HEK293T (cell line): ENCODE data around the gene VSTM2L.

ENCODE experiments used
- CTCF ChIA-PET: fragments of 350-600 bp; formaldehyde crosslinking; extraction: SDS; loops from one replicate; lab custom pipeline; 2021; ENCODE audit warnings: antibody characterized with exemption, inconsistent platforms; lab: Yijun Ruan, JAX
- POLR2A ChIA-PET: fragments of 350-600 bp; formaldehyde crosslinking; extraction: SDS; loops from one replicate; lab custom pipeline; 2020; ENCODE audit warnings: antibody characterized with exemption, inconsistent platforms; lab: Yijun Ruan, JAX
- DNase-seq: peaks from one replicate; pipeline ENCODE4 v3.0.0; 2012; ENCODE audit warnings: mixed read lengths; ENCODE audit errors: extremely low spot score
- ARNT ChIP-seq: fragments of 450-650 bp; IDR thresholded peaks from 2 replicates; pipeline ENCODE4 v1.6.1; 2017; ENCODE audit warnings: mild to moderate bottlenecking
- BHLHE40 ChIP-seq: fragments of 450-650 bp; IDR thresholded peaks from 2 replicates; pipeline ENCODE4 v1.6.1; 2016; ENCODE audit warnings: mild to moderate bottlenecking, moderate library complexity, borderline replicate concordance
- CTBP1 ChIP-seq: fragments of 450-650 bp; IDR thresholded peaks from 2 replicates; pipeline ENCODE4 v1.6.1; 2016; ENCODE audit warnings: borderline replicate concordance
- ELF4 ChIP-seq: fragments of 450-650 bp; IDR thresholded peaks from 2 replicates; pipeline ENCODE4 v1.6.1; 2017; ENCODE audit warnings: antibody characterized with exemption
- FOXA1 ChIP-seq: fragments of 450-650 bp; IDR thresholded peaks from 2 replicates; pipeline ENCODE4 v1.6.1; 2016; ENCODE audit warnings: mild to moderate bottlenecking
- FOXK2 ChIP-seq: fragments of 450-650 bp; IDR thresholded peaks from 2 replicates; pipeline ENCODE4 v1.6.1; 2016; ENCODE audit warnings: mild to moderate bottlenecking
- FOXM1 ChIP-seq: fragments of 450-650 bp; IDR thresholded peaks from 2 replicates; pipeline ENCODE4 v1.6.1; 2017; ENCODE audit warnings: mild to moderate bottlenecking, borderline replicate concordance
- HDGF ChIP-seq: fragments of 450-650 bp; IDR thresholded peaks from 2 replicates; pipeline ENCODE4 v1.6.1; 2017; ENCODE audit warnings: antibody characterized with exemption, borderline replicate concordance
- L3MBTL2 ChIP-seq: fragments of 450-650 bp; conservative IDR thresholded peaks from 2 replicates; pipeline ENCODE4 v1.6.1; 2016; ENCODE audit warnings: mild to moderate bottlenecking
- LEF1 ChIP-seq: fragments of 450-650 bp; IDR thresholded peaks from 2 replicates; pipeline ENCODE4 v1.6.1; 2017; ENCODE audit warnings: mild to moderate bottlenecking, borderline replicate concordance
- NFRKB ChIP-seq: fragments of 450-650 bp; IDR thresholded peaks from 2 replicates; pipeline ENCODE4 v1.6.1; 2016; ENCODE audit warnings: mild to moderate bottlenecking, moderate library complexity
- SP1 ChIP-seq: fragments of 450-650 bp; IDR thresholded peaks from 2 replicates; pipeline ENCODE4 v1.6.1; 2017
- SUZ12 ChIP-seq: fragments of 450-650 bp; IDR thresholded peaks from 2 replicates; pipeline ENCODE4 v1.6.1; 2016; ENCODE audit warnings: mild to moderate bottlenecking
- TARDBP ChIP-seq: fragments of 450-650 bp; IDR thresholded peaks from 2 replicates; pipeline ENCODE4 v1.6.1; 2016
- ZNF384 ChIP-seq: fragments of 450-650 bp; IDR thresholded peaks from 2 replicates; pipeline ENCODE4 v1.6.1; 2016
- TF ChIP-seq, protein P1 (sequence below): fragments of 450-650 bp; IDR thresholded peaks from 2 replicates; pipeline ENCODE4 v1.6.1; 2016

Gene VSTM2L

DNA sequence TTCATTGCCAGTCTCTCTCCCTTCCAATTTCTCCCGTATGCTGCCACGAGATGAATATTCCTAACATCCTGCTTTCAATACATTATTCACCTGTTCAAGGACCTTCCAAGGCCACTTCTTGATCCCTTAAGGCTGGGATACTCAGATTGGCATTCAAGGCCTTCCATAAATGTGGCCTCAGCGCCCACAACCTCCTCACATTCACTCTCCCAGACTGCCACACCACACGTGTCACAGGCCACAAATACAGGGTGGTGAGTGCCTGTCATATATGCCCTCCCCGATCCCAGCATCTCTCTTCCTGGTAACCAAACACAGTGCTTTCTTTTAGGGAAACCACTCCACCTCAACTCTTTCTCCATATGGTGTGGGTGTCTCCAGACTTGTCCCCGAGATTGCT, 74.9 kb downstream of the VSTM2L start:
- CTCF ChIA-PET: interaction anchor here (0.6 kb wide), 1 partner anchor 11 kb away, joined by 5 read pairs; no protein-coding TSS in a partner anchor
- no peak for DNase-seq
- POLR2A ChIA-PET: no interaction called here
- no peak for TF ChIP-seq ZNF384

DNA sequence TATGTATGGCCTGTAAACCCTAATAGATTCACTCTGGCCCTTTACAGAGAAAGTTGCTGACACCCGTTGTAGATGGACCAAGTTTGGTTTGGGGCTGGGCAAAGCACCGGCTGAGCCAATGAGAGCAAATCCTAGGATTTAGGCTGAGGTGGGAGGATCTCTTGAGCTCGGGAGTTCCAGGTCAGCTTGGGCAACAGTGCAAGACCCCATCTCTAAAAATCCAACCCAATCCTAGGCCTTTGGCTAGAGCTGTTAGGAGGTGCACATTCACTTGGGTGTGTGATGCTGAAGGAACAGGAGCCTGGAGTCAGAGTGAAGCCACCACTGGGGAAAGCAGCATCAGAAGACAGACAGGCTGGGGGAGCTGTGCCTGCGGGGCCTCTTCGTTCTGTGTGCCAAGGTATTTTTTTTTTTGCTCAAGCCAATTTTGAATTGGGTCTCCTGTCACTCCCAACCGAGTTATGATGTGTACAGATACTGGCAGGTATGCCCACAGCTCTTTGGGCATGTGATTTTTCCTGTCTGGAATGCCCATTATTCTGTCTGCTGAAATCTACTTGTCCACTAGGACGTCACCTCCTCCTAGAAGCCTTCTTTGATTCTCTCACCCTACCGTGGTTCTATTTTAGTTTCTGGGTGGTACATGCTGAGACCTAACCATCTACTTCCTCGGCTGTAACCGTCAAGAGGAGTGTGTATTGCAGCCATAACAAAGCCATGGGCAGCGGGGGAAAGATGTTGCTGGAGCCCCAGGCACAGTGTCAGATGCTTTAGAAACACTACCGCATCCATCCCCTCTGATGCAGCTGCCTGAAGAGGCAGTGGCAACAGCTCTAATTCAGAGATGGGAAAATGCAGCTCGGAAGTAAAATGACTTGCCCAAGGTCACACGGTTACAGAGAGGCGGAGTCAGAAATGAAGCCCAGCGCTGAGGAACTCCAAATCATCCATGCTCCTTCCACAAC, 76.4 kb downstream of the VSTM2L start:
- ChIA-PET POLR2A (no interaction called here), CTCF (interaction anchor here (0.7 kb wide), 2 partner anchors 77 to 465 kb away, joined by 3 read pairs; no protein-coding TSS in a partner anchor)
- DNase-seq: no peak
- TF ChIP-seq BHLHE40: no peak
- TF ChIP-seq, protein P1, sequence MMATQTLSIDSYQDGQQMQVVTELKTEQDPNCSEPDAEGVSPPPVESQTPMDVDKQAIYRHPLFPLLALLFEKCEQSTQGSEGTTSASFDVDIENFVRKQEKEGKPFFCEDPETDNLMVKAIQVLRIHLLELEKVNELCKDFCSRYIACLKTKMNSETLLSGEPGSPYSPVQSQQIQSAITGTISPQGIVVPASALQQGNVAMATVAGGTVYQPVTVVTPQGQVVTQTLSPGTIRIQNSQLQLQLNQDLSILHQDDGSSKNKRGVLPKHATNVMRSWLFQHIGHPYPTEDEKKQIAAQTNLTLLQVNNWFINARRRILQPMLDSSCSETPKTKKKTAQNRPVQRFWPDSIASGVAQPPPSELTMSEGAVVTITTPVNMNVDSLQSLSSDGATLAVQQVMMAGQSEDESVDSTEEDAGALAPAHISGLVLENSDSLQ: no peak

DNA sequence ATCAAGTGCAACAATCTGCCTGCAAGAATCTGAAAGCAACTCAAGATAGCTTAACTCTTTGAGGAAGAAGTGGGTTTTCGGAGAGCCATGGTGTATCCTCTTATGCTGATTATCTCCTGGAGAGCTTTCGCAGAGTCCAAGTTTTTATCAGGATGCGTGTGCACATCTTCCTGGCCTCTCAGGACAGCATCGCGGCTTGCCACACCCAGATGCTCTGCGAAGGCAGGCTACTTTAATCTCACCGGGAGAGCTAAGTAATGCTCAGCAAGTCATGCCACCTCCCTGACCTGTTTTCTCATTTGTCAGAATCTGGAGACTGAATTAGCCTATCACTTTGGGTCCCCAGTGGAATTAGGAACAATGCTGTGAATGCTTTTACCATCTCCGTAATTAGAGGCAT, 77.5 kb downstream of the VSTM2L start:
- ChIA-PET CTCF (no interaction called here), POLR2A (interaction anchor here (0.8 kb wide), 1 partner anchor 13 kb away, joined by 3 read pairs; no protein-coding TSS in a partner anchor)
- no peak for TF ChIP-seq ELF4
- TF ChIP-seq FOXK2: no peak
- no peak for TF ChIP-seq NFRKB
- TF ChIP-seq FOXM1: no peak
- no peak for TF ChIP-seq SUZ12
- TF ChIP-seq L3MBTL2: no peak
- TF ChIP-seq ARNT: no peak
- TF ChIP-seq LEF1: no peak
- no peak for TF ChIP-seq CTBP1
- TF ChIP-seq SP1: no peak
- TF ChIP-seq, protein P1: no peak
- TF ChIP-seq ZNF384: no peak
- TF ChIP-seq FOXA1: no peak
- no peak for TF ChIP-seq TARDBP
- TF ChIP-seq BHLHE40: no peak
- TF ChIP-seq HDGF: no peak
- DNase-seq: no peak

DNA sequence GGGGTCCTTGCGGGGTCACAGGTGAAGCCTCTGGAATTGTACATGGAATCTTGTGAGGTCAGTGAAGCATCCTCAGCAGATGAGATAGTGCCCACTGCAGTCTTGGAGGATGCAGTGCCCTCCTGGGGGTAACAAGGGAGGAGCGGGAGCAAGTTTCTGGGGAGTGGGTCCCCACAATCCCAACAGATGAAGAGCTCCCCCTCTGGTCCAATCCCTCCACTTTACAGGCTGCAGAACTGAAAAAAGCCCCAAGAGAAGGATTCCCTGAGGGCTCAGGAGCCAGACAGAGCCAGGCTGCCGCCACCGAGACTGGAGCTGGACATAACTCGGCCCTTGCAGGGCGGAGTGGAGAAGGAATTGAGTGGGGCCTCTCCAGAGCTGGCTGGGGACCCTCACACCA, 77.9 kb downstream of the VSTM2L start:
- no peak for TF ChIP-seq LEF1
- TF ChIP-seq ZNF384: no peak
- no peak for TF ChIP-seq L3MBTL2
- ChIA-PET POLR2A (interaction anchor here (0.8 kb wide), 1 partner anchor 13 kb away, joined by 3 read pairs; no protein-coding TSS in a partner anchor), CTCF (no interaction called here)
- DNase-seq: no peak

DNA sequence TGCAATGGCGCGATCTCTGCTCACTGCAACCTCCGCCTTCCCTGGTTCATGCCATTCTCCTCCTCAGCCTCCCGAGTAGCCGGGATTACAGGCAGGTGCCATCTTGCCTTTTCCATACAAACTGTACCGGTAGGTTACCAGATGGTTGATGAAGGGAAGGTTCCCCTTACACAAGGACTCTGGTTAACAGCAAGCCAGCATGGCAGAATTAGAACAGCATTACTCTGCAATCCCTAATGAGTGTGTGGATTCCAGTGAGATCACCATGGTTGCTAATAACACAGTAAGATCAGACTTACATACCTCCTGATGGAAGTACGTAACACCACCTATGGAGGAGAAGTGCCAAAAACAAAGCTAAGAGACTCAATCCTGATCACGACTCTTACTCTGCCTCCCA, 78.6 kb downstream of the VSTM2L start:
- CTCF ChIA-PET: no interaction called here
- POLR2A ChIA-PET: no interaction called here
- TF ChIP-seq ARNT (no peak), FOXM1 (no peak), NFRKB (no peak), FOXK2 (no peak), TARDBP (no peak), LEF1 (no peak), L3MBTL2 (no peak), CTBP1 (no peak), FOXA1 (no peak), SP1 (no peak), HDGF (no peak), ELF4 (no peak), SUZ12 (no peak), ZNF384 (no peak), BHLHE40 (no peak)
- TF ChIP-seq, protein P1: no peak
- DNase-seq: no peak

DNA sequence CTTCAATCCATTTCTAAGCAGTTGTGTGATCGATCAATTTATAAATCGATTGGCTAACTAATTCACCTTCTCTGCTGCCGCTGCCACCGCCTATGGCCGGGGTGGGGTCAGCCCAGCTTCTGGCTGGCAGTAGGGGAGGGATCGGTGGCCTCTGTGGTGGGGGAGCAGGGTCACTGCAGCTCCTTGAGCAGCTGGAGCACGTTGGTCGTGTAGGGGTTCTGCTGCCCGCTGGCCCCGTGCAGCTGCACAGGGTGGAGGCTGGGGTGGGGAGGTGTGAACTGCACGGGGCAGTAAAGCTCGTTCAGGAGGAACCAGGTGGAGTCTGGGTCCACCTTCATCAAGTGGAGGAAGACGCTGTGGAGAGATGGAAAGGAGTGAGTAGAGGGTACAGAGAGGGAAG, 80.4 kb downstream of the VSTM2L start:
- POLR2A ChIA-PET: no interaction called here
- CTCF ChIA-PET: no interaction called here
- DNase-seq: no peak
- TF ChIP-seq ELF4 (no peak), SP1 (no peak), ARNT (no peak), ZNF384 (no peak), FOXA1 (no peak), BHLHE40 (no peak), SUZ12 (no peak), HDGF (no peak), TARDBP (no peak), LEF1 (no peak), L3MBTL2 (no peak), NFRKB (no peak), FOXM1 (no peak), FOXK2 (no peak), CTBP1 (no peak)
- TF ChIP-seq, protein P1: no peak
